Measurements from ENCODE around the gene DIAPH2. TPM values are rescaled to one million over a fixed set of nuclear protein-coding genes. Genes with fewer than 3 reads are reported as not detected.

The DIAPH2 gene
- total RNA-seq, 1 experiment from 2014 or later, result 20.4 TPM

GRCh38 chrX:97224148-97224547 is 539.5 kb downstream of the DIAPH2 start:
- DNase-seq, result no peak
- Histone ChIP-seq H3K27me3 (ENCODE audit: control insufficient read depth, insufficient read depth, low read length) (no peaks in the 10 kb centered on the region), H3K4me3 (ENCODE audit: insufficient read depth, low read depth, low read length) (no peak overlapping the region), H3K36me3 (replicated peaks; ENCODE audit: control insufficient read depth, insufficient read depth, low read length) (no peaks in the 10 kb centered on the region)

GRCh38 chrX:97229318-97229717 is 544.7 kb downstream of the DIAPH2 start:
- no peaks in the 10 kb centered on the region for H3K27me3 ChIP-seq (ENCODE audit: control insufficient read depth, insufficient read depth, low read length)
- no peak for DNase-seq
- H3K4me3 ChIP-seq (ENCODE audit: insufficient read depth, low read depth, low read length), result no peak overlapping the region
- no peaks in the 10 kb centered on the region for H3K36me3 ChIP-seq (replicated peaks; ENCODE audit: control insufficient read depth, insufficient read depth, low read length)

GRCh38 chrX:97230948-97231347 is 546.3 kb downstream of the DIAPH2 start:
- no peak for DNase-seq
- Histone ChIP-seq H3K27me3 (ENCODE audit: control insufficient read depth, insufficient read depth, low read length) (no peaks in the 10 kb centered on the region), H3K36me3 (replicated peaks; ENCODE audit: control insufficient read depth, insufficient read depth, low read length) (no peaks in the 10 kb centered on the region), H3K4me3 (ENCODE audit: insufficient read depth, low read depth, low read length) (no peak overlapping the region)

- H3K36me3 ChIP-seq (replicated peaks; ENCODE audit: control insufficient read depth, insufficient read depth, low read length), result no peaks in the 10 kb centered on the region
- H3K4me3 ChIP-seq (ENCODE audit: insufficient read depth, low read depth, low read length), result no peak overlapping the region
- no peaks in the 10 kb centered on the region for H3K27me3 ChIP-seq (ENCODE audit: control insufficient read depth, insufficient read depth, low read length)
- no peak for DNase-seq
Measured at GRCh38 chrX:97234471-97235081, 549.9 kb downstream of the DIAPH2 start.

- H3K4me3 ChIP-seq (ENCODE audit: insufficient read depth, low read depth, low read length), result no peak overlapping the region
- no peaks in the 10 kb centered on the region for H3K36me3 ChIP-seq (replicated peaks; ENCODE audit: control insufficient read depth, insufficient read depth, low read length)
- H3K27me3 ChIP-seq (ENCODE audit: control insufficient read depth, insufficient read depth, low read length), result no peaks in the 10 kb centered on the region
- no peak for DNase-seq
Measured at GRCh38 chrX:97238632-97239031, 554.0 kb downstream of the DIAPH2 start.

- peak; percentile 14 for DNase-seq
- H3K4me3 ChIP-seq (ENCODE audit: insufficient read depth, low read depth, low read length), result no peak overlapping the region
- H3K27me3 ChIP-seq (ENCODE audit: control insufficient read depth, insufficient read depth, low read length), result no peaks in the 10 kb centered on the region
- no peaks in the 10 kb centered on the region for H3K36me3 ChIP-seq (replicated peaks; ENCODE audit: control insufficient read depth, insufficient read depth, low read length)
Measured at GRCh38 chrX:97252111-97252510, 567.5 kb downstream of the DIAPH2 start.

GRCh38 chrX:97260679-97261078 is 576.0 kb downstream of the DIAPH2 start:
- no peaks in the 10 kb centered on the region for H3K27me3 ChIP-seq (ENCODE audit: control insufficient read depth, insufficient read depth, low read length)
- no peak for DNase-seq
- H3K36me3 ChIP-seq (replicated peaks; ENCODE audit: control insufficient read depth, insufficient read depth, low read length), result no peaks in the 10 kb centered on the region
- H3K4me3 ChIP-seq (ENCODE audit: insufficient read depth, low read depth, low read length), result no peak overlapping the region

- no peaks in the 10 kb centered on the region for H3K27me3 ChIP-seq (ENCODE audit: control insufficient read depth, insufficient read depth, low read length)
- DNase-seq, result no peak
Measured at GRCh38 chrX:97266406-97267121, 581.9 kb downstream of the DIAPH2 start.

GRCh38 chrX:97267396-97268181 is 582.9 kb downstream of the DIAPH2 start:
- no peak for DNase-seq
- Histone ChIP-seq H3K4me3 (ENCODE audit: insufficient read depth, low read depth, low read length) (no peak overlapping the region), H3K36me3 (replicated peaks; ENCODE audit: control insufficient read depth, insufficient read depth, low read length) (no peaks in the 10 kb centered on the region), H3K27me3 (ENCODE audit: control insufficient read depth, insufficient read depth, low read length) (no peaks in the 10 kb centered on the region)

More at GRCh38 chrX:97266406-97267121, 581.9 kb downstream of the DIAPH2 start:
- H3K36me3 ChIP-seq (replicated peaks; ENCODE audit: control insufficient read depth, insufficient read depth, low read length), result no peaks in the 10 kb centered on the region
- no peak overlapping the region for H3K4me3 ChIP-seq (ENCODE audit: insufficient read depth, low read depth, low read length)

- Histone ChIP-seq H3K36me3 (replicated peaks; ENCODE audit: control insufficient read depth, insufficient read depth, low read length) (no peaks in the 10 kb centered on the region), H3K4me3 (ENCODE audit: insufficient read depth, low read depth, low read length) (no peak overlapping the region), H3K27me3 (ENCODE audit: control insufficient read depth, insufficient read depth, low read length) (no peaks in the 10 kb centered on the region)
- DNase-seq, result no peak
Measured at GRCh38 chrX:97268182-97268680, 583.6 kb downstream of the DIAPH2 start.

GRCh38 chrX:97284531-97284930 is 599.9 kb downstream of the DIAPH2 start:
- no peak for DNase-seq
- no peaks in the 10 kb centered on the region for H3K36me3 ChIP-seq (replicated peaks; ENCODE audit: control insufficient read depth, insufficient read depth, low read length)
- H3K4me3 ChIP-seq (ENCODE audit: insufficient read depth, low read depth, low read length), result no peak overlapping the region
- H3K27me3 ChIP-seq (ENCODE audit: control insufficient read depth, insufficient read depth, low read length), result no peaks in the 10 kb centered on the region

GRCh38 chrX:97290199-97290598 is 605.6 kb downstream of the DIAPH2 start:
- DNase-seq, result peak; percentile 28

GRCh38 chrX:97294041-97294440 is 609.4 kb downstream of the DIAPH2 start:
- Histone ChIP-seq H3K4me3 (ENCODE audit: insufficient read depth, low read depth, low read length) (no peak overlapping the region), H3K36me3 (replicated peaks; ENCODE audit: control insufficient read depth, insufficient read depth, low read length) (no peaks in the 10 kb centered on the region), H3K27me3 (ENCODE audit: control insufficient read depth, insufficient read depth, low read length) (no peaks in the 10 kb centered on the region)
- no peak for DNase-seq

More at GRCh38 chrX:97290199-97290598, 605.6 kb downstream of the DIAPH2 start:
- Histone ChIP-seq H3K36me3 (replicated peaks; ENCODE audit: control insufficient read depth, insufficient read depth, low read length) (no peaks in the 10 kb centered on the region), H3K27me3 (ENCODE audit: control insufficient read depth, insufficient read depth, low read length) (no peaks in the 10 kb centered on the region), H3K4me3 (ENCODE audit: insufficient read depth, low read depth, low read length) (no peak overlapping the region)

GRCh38 chrX:97295954-97296353 is 611.3 kb downstream of the DIAPH2 start:
- Histone ChIP-seq H3K36me3 (replicated peaks; ENCODE audit: control insufficient read depth, insufficient read depth, low read length) (no peaks in the 10 kb centered on the region), H3K27me3 (ENCODE audit: control insufficient read depth, insufficient read depth, low read length) (no peaks in the 10 kb centered on the region), H3K4me3 (ENCODE audit: insufficient read depth, low read depth, low read length) (no peak overlapping the region)
- no peak for DNase-seq
